ENCODE data around the gene MCCC1. TPM values are rescaled to one million over a fixed set of nuclear protein-coding genes. Genes with fewer than 3 reads are reported as not detected.
A peak's percentile ranks its signal among the peaks of the same experiment; 100 is the strongest.

MCCC1 gene
- total RNA-seq, 1 donor from 2014 or later, result 47.7 TPM

GRCh38 chr3:183094711-183095110 lies 4.6 kb downstream of the MCCC1 start:
- Histone ChIP-seq H3K36me3 (peaks cover 23% of the 10 kb centered on the region), H3K4me3 (no peak overlapping the region), H3K9me3 (replicated peaks) (no peaks in the 10 kb centered on the region), H3K27me3 (ENCODE audit: low read depth) (no peaks in the 10 kb centered on the region), H3K27ac (replicated peaks) (no peak overlapping the region), H3K4me1 (peaks cover 16% of the 10 kb centered on the region)
- no peak for TF ChIP-seq CTCF (IDR thresholded peaks at IDR 0.05; ENCODE audit: borderline replicate concordance)
- no peak for DNase-seq
- intact Hi-C loops (cut with micrococcal nuclease), result no loop called here

GRCh38 chr3:183092256-183092655 lies 7.0 kb downstream of the MCCC1 start:
- peaks cover 42% of the 10 kb centered on the region for H3K36me3 ChIP-seq
- no peak for DNase-seq
- H3K4me3 ChIP-seq, result no peak overlapping the region

GRCh38 chr3:183087184-183087583 lies 12.1 kb downstream of the MCCC1 start:
- Histone ChIP-seq H3K9me3 (replicated peaks) (no peaks in the 10 kb centered on the region), H3K4me3 (no peak overlapping the region), H3K27ac (replicated peaks) (no peak overlapping the region), H3K36me3 (peaks cover 86% of the 10 kb centered on the region), H3K27me3 (ENCODE audit: low read depth) (no peaks in the 10 kb centered on the region), H3K4me1 (no peaks in the 10 kb centered on the region)
- no peak for DNase-seq
- no peak for TF ChIP-seq CTCF (IDR thresholded peaks at IDR 0.05; ENCODE audit: borderline replicate concordance)
- intact Hi-C loops (cut with micrococcal nuclease), result no loop called here

More at GRCh38 chr3:183092256-183092655, 7.0 kb downstream of the MCCC1 start:
- Histone ChIP-seq H3K27me3 (ENCODE audit: low read depth) (no peaks in the 10 kb centered on the region), H3K4me1 (no peaks in the 10 kb centered on the region), H3K27ac (replicated peaks) (no peak overlapping the region), H3K9me3 (replicated peaks) (no peaks in the 10 kb centered on the region)
- intact Hi-C loops (cut with micrococcal nuclease), result no loop called here
- TF ChIP-seq CTCF (IDR thresholded peaks at IDR 0.05; ENCODE audit: borderline replicate concordance), result no peak

DNA sequence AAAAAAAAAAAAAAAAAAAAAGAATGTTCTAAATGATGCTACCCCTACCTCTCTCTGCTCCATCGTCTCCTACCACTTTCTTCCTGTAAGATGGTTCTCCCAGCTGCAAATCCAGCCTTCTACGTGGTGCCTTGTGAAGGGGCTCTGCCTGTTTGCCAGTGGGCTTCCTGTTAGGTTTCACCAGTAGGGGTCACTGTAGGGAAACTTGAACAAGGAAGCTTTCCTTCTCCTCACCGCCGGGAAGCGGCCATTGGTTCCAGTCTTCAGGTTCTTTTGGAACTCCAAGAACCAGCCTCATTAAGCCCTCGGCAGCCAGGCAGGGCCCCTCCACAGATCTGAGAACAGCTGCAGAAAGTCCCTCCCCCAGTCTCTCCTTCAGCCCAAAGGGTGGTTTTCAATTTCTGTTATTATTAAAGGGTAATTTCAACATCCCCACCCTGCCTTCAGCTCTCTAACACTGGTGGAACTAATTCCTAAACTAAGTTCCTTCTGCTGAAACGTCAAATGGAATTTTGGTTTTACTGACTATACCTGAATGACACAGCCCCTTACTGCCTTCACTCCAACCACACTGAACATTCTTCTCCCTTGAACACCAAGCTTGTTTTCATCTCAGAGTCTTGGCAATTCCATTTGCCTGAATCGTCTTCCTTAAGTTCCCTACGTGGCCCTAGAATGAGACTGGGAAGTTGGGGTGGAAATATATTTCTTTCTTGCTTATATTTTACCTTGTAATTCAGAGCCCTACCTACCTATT lies 13.5 kb downstream of the MCCC1 start:
- intact Hi-C loops (cut with micrococcal nuclease), result no loop called here
- peaks cover 91% of the 10 kb centered on the region for H3K36me3 ChIP-seq
- H3K4me1 ChIP-seq, result peaks cover 6% of the 10 kb centered on the region
- H3K27ac ChIP-seq (replicated peaks), result no peak overlapping the region
- peak; percentile 34 for TF ChIP-seq CTCF (IDR thresholded peaks at IDR 0.05; ENCODE audit: borderline replicate concordance)
- no peaks in the 10 kb centered on the region for H3K27me3 ChIP-seq (ENCODE audit: low read depth)
- DNase-seq, result no peak
- H3K9me3 ChIP-seq (replicated peaks), result no peaks in the 10 kb centered on the region
- H3K4me3 ChIP-seq, result no peak overlapping the region

DNA sequence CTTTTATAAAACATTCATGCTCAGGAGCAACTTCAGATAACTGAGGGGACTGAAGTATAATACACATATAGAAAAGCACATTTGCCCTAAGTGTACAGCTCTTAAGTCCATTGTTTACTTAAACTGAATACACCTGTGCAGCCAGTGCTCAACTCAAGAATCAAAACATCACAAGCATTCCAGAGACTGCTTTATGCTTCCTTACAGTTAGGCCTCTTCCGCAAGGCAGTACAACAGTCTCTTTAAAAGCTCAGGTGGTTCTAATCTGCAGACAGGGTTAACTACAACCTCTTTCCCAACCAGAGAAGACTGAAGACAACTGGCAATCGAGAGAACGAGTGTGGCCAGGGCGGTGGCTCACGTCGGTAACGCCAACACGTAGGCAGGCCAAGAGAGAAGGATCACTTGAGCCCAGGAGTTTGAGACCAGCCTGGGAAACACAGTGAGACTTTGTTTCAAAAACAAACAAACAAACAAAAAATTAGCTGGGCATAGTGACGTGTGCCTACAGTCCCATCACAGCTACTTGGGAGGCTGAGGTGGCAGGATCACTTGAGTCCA lies 16.9 kb downstream of the MCCC1 start:
- H3K36me3 ChIP-seq, result peaks cover 89% of the 10 kb centered on the region
- no peak for TF ChIP-seq CTCF (IDR thresholded peaks at IDR 0.05; ENCODE audit: borderline replicate concordance)
- H3K4me3 ChIP-seq, result no peak overlapping the region
- intact Hi-C loops (cut with micrococcal nuclease), result no loop called here
- no peaks in the 10 kb centered on the region for H3K27me3 ChIP-seq (ENCODE audit: low read depth)
- no peaks in the 10 kb centered on the region for H3K9me3 ChIP-seq (replicated peaks)
- peaks cover 6% of the 10 kb centered on the region for H3K4me1 ChIP-seq
- H3K27ac ChIP-seq (replicated peaks), result no peak overlapping the region
- DNase-seq, result no peak
